Right atrium auricular region (tissue), 2 donors: ENCODE measurements around the gene ARID3B. TPM values are rescaled to one million over a fixed set of nuclear protein-coding genes. Genes with fewer than 3 reads are reported as not detected.

Experiments
- DNase-seq: peaks from one replicate; pipeline ENCODE4 v3.0.0-alpha.2; 2019; ENCODE audit warnings: low spot score
- H3K27ac ChIP-seq, 2 donors: fragments of 200-600 bp; sonication (generic); 1 replicate in 1 of 2; 2 replicates in 1 of 2; pipeline ENCODE4 v1.5.1; 2016 to 2019
- H3K27me3 ChIP-seq, 2 donors: fragments of 200-600 bp; sonication (generic); one replicate each; pipeline versions ENCODE4 v1.5.1 to v1.6.0; 2017 to 2019
- H3K36me3 ChIP-seq: fragments of 200-600 bp; sonication (generic); one replicate; pipeline ENCODE4 v1.5.1; 2016
- H3K4me1 ChIP-seq, 2 donors: fragments of 200-600 bp; sonication (generic); one replicate each; pipeline versions ENCODE4 v1.5.1 to v1.6.0; 2017 to 2019
- H3K4me3 ChIP-seq, 2 donors: fragments of 200-600 bp; sonication (generic); 1 replicate in 1 of 2; 2 replicates in 1 of 2; pipeline ENCODE4 v1.5.1; 2017 to 2019; ENCODE audit warnings: mild to moderate bottlenecking in 1 of 2, moderate library complexity in 1 of 2
- H3K9me3 ChIP-seq, 2 donors: fragments of 200-600 bp; sonication (generic); one replicate each; pipeline ENCODE4 v1.5.1; 2019
- CTCF ChIP-seq, 2 donors: fragments of 200-600 bp; sonication (generic); IDR thresholded peaks; one replicate each; pipeline ENCODE4 v1.5.1; 2019; ENCODE audit warnings: antibody characterized with exemption in 2 of 2
- total RNA-seq, 2 donors: library from RNA; depleted of rRNA; stranded (reverse); fragments of >200 nt; gene quantifications; one replicate each; pipeline ENCODE4 v1.1.0, GENCODE V29; 2016

ARID3B gene
- total RNA-seq, 2 donors from 2014 or later = 1.8 to 3.5 TPM

- Histone ChIP-seq H3K27me3 (no peaks in the 10 kb centered on the region), H3K36me3 (peaks cover 27% of the 10 kb centered on the region), H3K9me3 (no peaks in the 10 kb centered on the region), H3K4me3 (peak overlapping the region; percentile 95 to 96), H3K27ac (peak overlapping the region; percentile 95 to 96), H3K4me1 (peaks cover 0 to 56% of the 10 kb centered on the region in 2 donors)
- TF ChIP-seq CTCF (IDR thresholded peaks at IDR 0.05) = no peak
- peak; percentile 80 for DNase-seq
These were observed 75.4 kb downstream of the ARID3B start for GRCh38 chr15:74616366-74616939.

- Histone ChIP-seq H3K4me1 (peaks cover 0 to 59% of the 10 kb centered on the region in 2 donors), H3K27ac (peak overlapping the region; percentile 95 to 96), H3K9me3 (no peaks in the 10 kb centered on the region)
These were observed 76.0 kb downstream of the ARID3B start for GRCh38 chr15:74616996-74617395.

GRCh38 chr15:74618841-74619596, 78.0 kb downstream of the ARID3B start:
- no peak for DNase-seq
- H3K27ac ChIP-seq = peak overlapping the region; percentile 4 to 95
- H3K36me3 ChIP-seq = peaks cover 52% of the 10 kb centered on the region
- H3K4me3 ChIP-seq = no peak overlapping the region
- no peak for TF ChIP-seq CTCF (IDR thresholded peaks at IDR 0.05)
- H3K9me3 ChIP-seq = no peaks in the 10 kb centered on the region
- H3K27me3 ChIP-seq = no peaks in the 10 kb centered on the region
- H3K4me1 ChIP-seq = peaks cover 0 to 56% of the 10 kb centered on the region in 2 donors

More at GRCh38 chr15:74616996-74617395, 76.0 kb downstream of the ARID3B start:
- H3K27me3 ChIP-seq = no peaks in the 10 kb centered on the region
- H3K4me3 ChIP-seq = peak overlapping the region; percentile 95 to 96
- DNase-seq = no peak
- TF ChIP-seq CTCF (IDR thresholded peaks at IDR 0.05) = no peak
- H3K36me3 ChIP-seq = peaks cover 32% of the 10 kb centered on the region

GRCh38 chr15:74619916-74620635, 79.1 kb downstream of the ARID3B start:
- Histone ChIP-seq H3K27ac (no peak overlapping the region), H3K36me3 (peaks cover 63% of the 10 kb centered on the region), H3K4me3 (no peak overlapping the region), H3K9me3 (no peaks in the 10 kb centered on the region), H3K4me1 (peaks cover 0 to 51% of the 10 kb centered on the region in 2 donors), H3K27me3 (no peaks in the 10 kb centered on the region)
- no peak for TF ChIP-seq CTCF (IDR thresholded peaks at IDR 0.05)
- DNase-seq = no peak

GRCh38 chr15:74620636-74621545, 79.9 kb downstream of the ARID3B start:
- Histone ChIP-seq H3K9me3 (no peaks in the 10 kb centered on the region), H3K27ac (no peak overlapping the region), H3K4me3 (no peak overlapping the region), H3K27me3 (no peaks in the 10 kb centered on the region), H3K36me3 (peaks cover 71% of the 10 kb centered on the region), H3K4me1 (peaks cover 0 to 51% of the 10 kb centered on the region in 2 donors)
- peak in 1 of 2 donors; percentile 75 for TF ChIP-seq CTCF (IDR thresholded peaks at IDR 0.05)
- DNase-seq = no peak
